Measurements from ENCODE around the gene GPR152. TPM values are rescaled to one million over a fixed set of nuclear protein-coding genes. Genes with fewer than 3 reads are reported as not detected.

The GPR152 gene
- total RNA-seq, 1 experiment from 2014 or later, result not detected

DNA sequence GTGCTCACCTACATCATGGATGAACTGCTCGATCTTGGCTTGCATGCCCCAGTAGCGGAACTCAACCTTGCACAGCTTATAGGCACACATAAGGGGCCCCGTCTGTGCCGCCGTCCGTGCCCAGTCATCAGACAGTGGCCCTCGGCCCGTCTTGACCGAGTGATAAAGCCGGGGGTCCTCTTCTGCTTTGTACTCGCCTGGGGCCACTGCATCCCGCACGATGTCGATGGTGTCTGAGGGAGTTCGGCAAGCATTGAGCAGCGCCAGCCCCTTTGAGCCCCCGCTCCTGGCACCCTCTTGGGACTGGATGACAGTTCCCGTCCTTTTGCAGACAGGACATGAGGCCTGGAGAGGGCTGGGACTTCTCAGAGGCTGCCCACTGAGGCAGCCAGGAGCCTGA, 49.3 kb upstream of the GPR152 start:
- no peak for TF ChIP-seq JUND (IDR thresholded peaks at IDR 0.05)
- no peak for TF ChIP-seq POLR2AphosphoS5 (IDR thresholded peaks at IDR 0.05; ENCODE audit: low read depth, low read length)
- TF ChIP-seq YY1 (IDR thresholded peaks at IDR 0.05; ENCODE audit: extremely low read depth, insufficient replicate concordance, low read depth, low read length), result no peak
- TF ChIP-seq CEBPB (IDR thresholded peaks at IDR 0.05; ENCODE audit: low read depth), result no peak
- no peak for TF ChIP-seq SIN3A (IDR thresholded peaks at IDR 0.05; ENCODE audit: low read depth)
- TF ChIP-seq SRF (IDR thresholded peaks at IDR 0.05; ENCODE audit: low read depth), result no peak
- no peak for TF ChIP-seq SP1 (IDR thresholded peaks at IDR 0.05; ENCODE audit: low read depth)
- TF ChIP-seq, protein P1, sequence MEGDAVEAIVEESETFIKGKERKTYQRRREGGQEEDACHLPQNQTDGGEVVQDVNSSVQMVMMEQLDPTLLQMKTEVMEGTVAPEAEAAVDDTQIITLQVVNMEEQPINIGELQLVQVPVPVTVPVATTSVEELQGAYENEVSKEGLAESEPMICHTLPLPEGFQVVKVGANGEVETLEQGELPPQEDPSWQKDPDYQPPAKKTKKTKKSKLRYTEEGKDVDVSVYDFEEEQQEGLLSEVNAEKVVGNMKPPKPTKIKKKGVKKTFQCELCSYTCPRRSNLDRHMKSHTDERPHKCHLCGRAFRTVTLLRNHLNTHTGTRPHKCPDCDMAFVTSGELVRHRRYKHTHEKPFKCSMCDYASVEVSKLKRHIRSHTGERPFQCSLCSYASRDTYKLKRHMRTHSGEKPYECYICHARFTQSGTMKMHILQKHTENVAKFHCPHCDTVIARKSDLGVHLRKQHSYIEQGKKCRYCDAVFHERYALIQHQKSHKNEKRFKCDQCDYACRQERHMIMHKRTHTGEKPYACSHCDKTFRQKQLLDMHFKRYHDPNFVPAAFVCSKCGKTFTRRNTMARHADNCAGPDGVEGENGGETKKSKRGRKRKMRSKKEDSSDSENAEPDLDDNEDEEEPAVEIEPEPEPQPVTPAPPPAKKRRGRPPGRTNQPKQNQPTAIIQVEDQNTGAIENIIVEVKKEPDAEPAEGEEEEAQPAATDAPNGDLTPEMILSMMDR (IDR thresholded peaks at IDR 0.05 in 2 of 3, conservative IDR thresholded peaks at IDR 0.05 in 1 of 3; ENCODE audit: borderline replicate concordance in 1 of 3, insufficient read depth in 1 of 3, low read depth in 2 of 3, low read length in 2 of 3), result no peak
- TF ChIP-seq POLR2A (IDR thresholded peaks at IDR 0.05; ENCODE audit: borderline replicate concordance, extremely low read depth, insufficient read depth, insufficient read length), result no peak
- TF ChIP-seq EZH2phosphoT487 (IDR thresholded peaks at IDR 0.05; ENCODE audit: borderline replicate concordance), result no peak
- no peak for TF ChIP-seq EGR1 (IDR thresholded peaks at IDR 0.05; ENCODE audit: low read depth)
- TF ChIP-seq FOSL1 (IDR thresholded peaks at IDR 0.05; ENCODE audit: low read depth), result no peak
- TF ChIP-seq, protein P2, sequence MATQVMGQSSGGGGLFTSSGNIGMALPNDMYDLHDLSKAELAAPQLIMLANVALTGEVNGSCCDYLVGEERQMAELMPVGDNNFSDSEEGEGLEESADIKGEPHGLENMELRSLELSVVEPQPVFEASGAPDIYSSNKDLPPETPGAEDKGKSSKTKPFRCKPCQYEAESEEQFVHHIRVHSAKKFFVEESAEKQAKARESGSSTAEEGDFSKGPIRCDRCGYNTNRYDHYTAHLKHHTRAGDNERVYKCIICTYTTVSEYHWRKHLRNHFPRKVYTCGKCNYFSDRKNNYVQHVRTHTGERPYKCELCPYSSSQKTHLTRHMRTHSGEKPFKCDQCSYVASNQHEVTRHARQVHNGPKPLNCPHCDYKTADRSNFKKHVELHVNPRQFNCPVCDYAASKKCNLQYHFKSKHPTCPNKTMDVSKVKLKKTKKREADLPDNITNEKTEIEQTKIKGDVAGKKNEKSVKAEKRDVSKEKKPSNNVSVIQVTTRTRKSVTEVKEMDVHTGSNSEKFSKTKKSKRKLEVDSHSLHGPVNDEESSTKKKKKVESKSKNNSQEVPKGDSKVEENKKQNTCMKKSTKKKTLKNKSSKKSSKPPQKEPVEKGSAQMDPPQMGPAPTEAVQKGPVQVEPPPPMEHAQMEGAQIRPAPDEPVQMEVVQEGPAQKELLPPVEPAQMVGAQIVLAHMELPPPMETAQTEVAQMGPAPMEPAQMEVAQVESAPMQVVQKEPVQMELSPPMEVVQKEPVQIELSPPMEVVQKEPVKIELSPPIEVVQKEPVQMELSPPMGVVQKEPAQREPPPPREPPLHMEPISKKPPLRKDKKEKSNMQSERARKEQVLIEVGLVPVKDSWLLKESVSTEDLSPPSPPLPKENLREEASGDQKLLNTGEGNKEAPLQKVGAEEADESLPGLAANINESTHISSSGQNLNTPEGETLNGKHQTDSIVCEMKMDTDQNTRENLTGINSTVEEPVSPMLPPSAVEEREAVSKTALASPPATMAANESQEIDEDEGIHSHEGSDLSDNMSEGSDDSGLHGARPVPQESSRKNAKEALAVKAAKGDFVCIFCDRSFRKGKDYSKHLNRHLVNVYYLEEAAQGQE (IDR thresholded peaks at IDR 0.05; ENCODE audit: low read depth), result no peak
- H3K4me3 ChIP-seq (replicated peaks in 1 of 2; ENCODE audit: low read depth in 1 of 2, low read length in 2 of 2), result no peak overlapping the region
- peaks cover 23 to 25% of the 10 kb centered on the region in 2 experiments for H3K4me1 ChIP-seq (ENCODE audit: control insufficient read depth in 1 of 2, insufficient read depth in 2 of 2, low read length in 2 of 2)
- peaks cover 8 to 10% of the 10 kb centered on the region in 2 experiments; a peak in 3 of 4 replicates for H3K36me3 ChIP-seq (ENCODE audit: control insufficient read depth in 1 of 2, insufficient read depth in 2 of 2, low read length in 2 of 2)
- H3K4me2 ChIP-seq (ENCODE audit: low read length), result no peak overlapping the region
- ChIA-PET CTCF (no interaction called here), RAD21 (ENCODE audit: low non-redundant PET in 1 of 2, low total read pairs in 2 of 2, uncharacterized antibody in 2 of 2, unreplicated experiment in 2 of 2) (no interaction called here), POLR2A (no interaction called here)
- no TSS peak for BruUV-seq (replicated peaks)
- ATAC-seq, result no peak
- no peak overlapping the region for H3K27ac ChIP-seq (ENCODE audit: low read depth, low read length)
- H2AFZ ChIP-seq (ENCODE audit: low read depth, low read length, poor library complexity, severe bottlenecking), result no peak overlapping the region
- H3K27me3 ChIP-seq (ENCODE audit: insufficient read depth, low read length), result no peaks in the 10 kb centered on the region
- no peak for DNase-seq (ENCODE audit: low read depth, low spot score)
- H4K20me1 ChIP-seq (ENCODE audit: insufficient read depth), result no peaks in the 10 kb centered on the region
- no peak overlapping the region for H3K9ac ChIP-seq (ENCODE audit: low read length)
- no peaks in the 10 kb centered on the region for H3K9me2 ChIP-seq (ENCODE audit: insufficient read depth)
- peaks cover 24% of the 10 kb centered on the region for H3K79me2 ChIP-seq (ENCODE audit: insufficient read depth, low read length)
- intact Hi-C loops (cut with micrococcal nuclease), result no loop called here
- H3K9me3 ChIP-seq (ENCODE audit: control insufficient read depth in 1 of 2, insufficient read depth in 1 of 2, low read depth in 1 of 2, low read length in 2 of 2), result no peaks in the 10 kb centered on the region

All from HCT116 (cell line).